HepG2 (cell line): Measurements from ENCODE around the gene ACP1. TPM values are rescaled to one million over a fixed set of nuclear protein-coding genes. Genes with fewer than 3 reads are reported as not detected.
A peak's percentile ranks its signal among the peaks of the same experiment; 100 is the strongest.

Source experiments
- ATF1 ChIP-seq: IDR thresholded peaks from 2 replicates; pipeline ENCODE4 v1.6.1; 2016; ENCODE audit warnings: mild to moderate bottlenecking, control low read depth
- CBX2 ChIP-seq, 2 experiments: fragments of 200-600 bp in 1 of 2; sonication (generic); formaldehyde crosslinking in 1 of 2; IDR thresholded peaks; 2 replicates each; pipeline versions ENCODE4 v1.7.0 to v1.8.1; 2018 to 2022; ENCODE audit warnings: low read depth in 2 of 2, low read length in 1 of 2, mild to moderate bottlenecking in 1 of 2, missing genetic modification reagents in 1 of 2
- EEA1 ChIP-seq: sonication (generic); formaldehyde crosslinking; IDR thresholded peaks from 2 replicates; pipeline ENCODE4 v1.5.1; 2020; ENCODE audit warnings: mild to moderate bottlenecking, missing genetic modification reagents, borderline replicate concordance
- FOXO1 ChIP-seq: sonication (generic); formaldehyde crosslinking; IDR thresholded peaks from 2 replicates; pipeline ENCODE4 v1.4.0; 2020; ENCODE audit warnings: missing genetic modification reagents
- HNRNPH1 ChIP-seq: fragments of 200-400 bp; formaldehyde crosslinking; optimal IDR thresholded peaks from 2 replicates; pipeline ENCODE3; 2017; ENCODE audit warnings: mild to moderate bottlenecking, low read depth, low read length
- HOXA5 ChIP-seq: sonication (generic); formaldehyde crosslinking; IDR thresholded peaks from 2 replicates; pipeline ENCODE4 v1.4.0; 2020; ENCODE audit warnings: missing genetic modification reagents
- MBNL3 ChIP-seq: fragments of 250-450 bp; sonication (Bioruptor Pico); conservative IDR thresholded peaks from 2 replicates; pipeline ENCODE4 v1.8.0; 2022; ENCODE audit warnings: mild to moderate bottlenecking, inconsistent platforms
- PAF1 ChIP-seq: IDR thresholded peaks from 2 replicates; pipeline ENCODE4 v1.6.1; 2016; ENCODE audit warnings: missing genetic modification reagents, missing compliant biosample characterization
- RBM39 ChIP-seq: fragments of 200-400 bp; formaldehyde crosslinking; IDR thresholded peaks from one replicate; pipeline ENCODE4 v1.6.1; 2018; ENCODE audit warnings: antibody characterized with exemption, mild to moderate bottlenecking, low read depth, low read length; ENCODE audit not compliant: poor library complexity, severe bottlenecking
- RELA ChIP-seq: sonication (generic); formaldehyde crosslinking; IDR thresholded peaks from 2 replicates; pipeline ENCODE4 v1.4.0; 2020; ENCODE audit warnings: missing genetic modification reagents
- REPIN1 ChIP-seq: sonication (generic); formaldehyde crosslinking; IDR thresholded peaks from 2 replicates; pipeline ENCODE4 v1.8.0; 2022; ENCODE audit warnings: missing genetic modification reagents, low read depth, mild to moderate bottlenecking, borderline replicate concordance
- TP53 ChIP-seq: sonication (generic); formaldehyde crosslinking; conservative IDR thresholded peaks from 2 replicates; pipeline ENCODE4 v1.4.0; 2020; ENCODE audit warnings: missing genetic modification reagents
- ZNF350 ChIP-seq: sonication (generic); formaldehyde crosslinking; IDR thresholded peaks from 2 replicates; pipeline ENCODE4 v1.4.0; 2020; ENCODE audit warnings: mild to moderate bottlenecking, low read depth, missing genetic modification reagents, borderline replicate concordance
- ZNF616 ChIP-seq: sonication (generic); formaldehyde crosslinking; IDR thresholded peaks from 2 replicates; pipeline ENCODE4 v1.5.0; 2020; ENCODE audit warnings: low read depth, mild to moderate bottlenecking, missing genetic modification reagents
- ZNF761 ChIP-seq: sonication (generic); formaldehyde crosslinking; conservative IDR thresholded peaks from 2 replicates; pipeline ENCODE4 v1.4.0; 2020; ENCODE audit warnings: mild to moderate bottlenecking, missing genetic modification reagents
- ZNF768 ChIP-seq: sonication (generic); formaldehyde crosslinking; IDR thresholded peaks from 2 replicates; pipeline ENCODE4 v1.4.0; 2020; ENCODE audit warnings: missing genetic modification reagents
- ZSCAN12 ChIP-seq: sonication (generic); formaldehyde crosslinking; IDR thresholded peaks from 2 replicates; pipeline ENCODE4 v1.9.0; 2021; ENCODE audit warnings: mild to moderate bottlenecking, missing genetic modification reagents
- polyA plus RNA-seq, 8 experiments: library from polyadenylated mRNA; depleted of rRNA in 3 of 8; stranded (reverse) in 7 of 8; unstranded in 1 of 8; fragments of >200 nt; fragmentation: Illumina TruSeq in 4 of 8; extraction: Trizol in 4 of 8; gene quantifications; 2 replicates each; pipeline versions ENCODE4 v1.2.1 to v1.2.3, GENCODE V29; 2011 to 2016; ENCODE audit warnings: low read depth in 4 of 8, missing spikeins in 1 of 8, mixed read lengths in 1 of 8; ENCODE audit not compliant: insufficient read depth in 1 of 8
- total RNA-seq, 5 experiments: library from RNA; depleted of rRNA; stranded (reverse); fragments of >200 nt; fragmentation: Illumina TruSeq; extraction: Trizol; gene quantifications; 2 replicates each; pipeline ENCODE4 v1.2.3, GENCODE V29; 2016; ENCODE audit warnings: low read depth in 1 of 5
- TF ChIP-seq, protein P1 (sequence below): IDR thresholded peaks from 2 replicates; pipeline ENCODE4 v1.6.1; 2016; ENCODE audit warnings: control low read depth
- TF ChIP-seq, protein P2 (sequence below): sonication (generic); formaldehyde crosslinking; IDR thresholded peaks from 2 replicates; pipeline ENCODE4 v1.5.1; 2020; ENCODE audit warnings: mild to moderate bottlenecking, missing genetic modification reagents
- TF ChIP-seq, protein P3 (sequence below): sonication (generic); formaldehyde crosslinking; IDR thresholded peaks from 2 replicates; pipeline ENCODE4 v1.4.0; 2020; ENCODE audit warnings: missing genetic modification reagents
- TF ChIP-seq, protein P4 (sequence below): sonication (generic); formaldehyde crosslinking; IDR thresholded peaks from 2 replicates; pipeline ENCODE4 v1.5.0; 2020; ENCODE audit warnings: missing genetic modification reagents
- TF ChIP-seq, protein P5 (sequence below): IDR thresholded peaks from 2 replicates; pipeline ENCODE4 v1.6.1; 2016; ENCODE audit warnings: mild to moderate bottlenecking, missing biosample characterization, missing genetic modification reagents

Gene ACP1
- total and polyA plus RNA-seq, 2 of the 13 experiments (the other 11 are each of a cell fraction or from before 2014, with no cell fraction given) = 246 to 348 TPM

DNA sequence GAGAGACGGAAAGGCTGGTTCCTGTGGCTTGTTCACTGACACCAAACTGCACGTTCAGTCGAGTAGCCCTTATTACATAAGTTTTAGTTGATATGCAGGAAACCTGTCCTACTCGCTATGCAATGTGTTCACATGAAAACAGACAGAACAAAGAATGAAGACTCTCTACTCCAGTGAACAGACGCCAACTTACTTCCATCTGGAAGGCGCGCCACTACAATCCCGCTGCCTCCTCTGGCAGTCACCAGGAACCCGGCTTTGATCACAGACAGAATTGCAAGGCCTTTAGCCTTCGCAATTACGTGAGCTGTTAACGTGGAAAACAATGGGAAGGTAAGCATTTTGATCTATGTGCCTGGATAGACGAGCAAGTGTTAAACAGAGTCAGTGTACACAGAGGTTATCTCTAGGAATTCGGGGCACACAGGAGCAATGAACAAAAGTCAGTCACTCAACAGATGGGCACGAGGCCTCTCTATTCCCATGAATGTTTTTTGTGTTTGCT is 15.2 kb upstream of the ACP1 start (continued):
- TF ChIP-seq, protein P1, sequence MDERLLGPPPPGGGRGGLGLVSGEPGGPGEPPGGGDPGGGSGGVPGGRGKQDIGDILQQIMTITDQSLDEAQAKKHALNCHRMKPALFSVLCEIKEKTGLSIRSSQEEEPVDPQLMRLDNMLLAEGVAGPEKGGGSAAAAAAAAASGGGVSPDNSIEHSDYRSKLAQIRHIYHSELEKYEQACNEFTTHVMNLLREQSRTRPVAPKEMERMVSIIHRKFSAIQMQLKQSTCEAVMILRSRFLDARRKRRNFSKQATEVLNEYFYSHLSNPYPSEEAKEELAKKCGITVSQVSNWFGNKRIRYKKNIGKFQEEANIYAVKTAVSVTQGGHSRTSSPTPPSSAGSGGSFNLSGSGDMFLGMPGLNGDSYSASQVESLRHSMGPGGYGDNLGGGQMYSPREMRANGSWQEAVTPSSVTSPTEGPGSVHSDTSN (CRISPR knock-in tag) = no peak
- TF ChIP-seq, protein P2, sequence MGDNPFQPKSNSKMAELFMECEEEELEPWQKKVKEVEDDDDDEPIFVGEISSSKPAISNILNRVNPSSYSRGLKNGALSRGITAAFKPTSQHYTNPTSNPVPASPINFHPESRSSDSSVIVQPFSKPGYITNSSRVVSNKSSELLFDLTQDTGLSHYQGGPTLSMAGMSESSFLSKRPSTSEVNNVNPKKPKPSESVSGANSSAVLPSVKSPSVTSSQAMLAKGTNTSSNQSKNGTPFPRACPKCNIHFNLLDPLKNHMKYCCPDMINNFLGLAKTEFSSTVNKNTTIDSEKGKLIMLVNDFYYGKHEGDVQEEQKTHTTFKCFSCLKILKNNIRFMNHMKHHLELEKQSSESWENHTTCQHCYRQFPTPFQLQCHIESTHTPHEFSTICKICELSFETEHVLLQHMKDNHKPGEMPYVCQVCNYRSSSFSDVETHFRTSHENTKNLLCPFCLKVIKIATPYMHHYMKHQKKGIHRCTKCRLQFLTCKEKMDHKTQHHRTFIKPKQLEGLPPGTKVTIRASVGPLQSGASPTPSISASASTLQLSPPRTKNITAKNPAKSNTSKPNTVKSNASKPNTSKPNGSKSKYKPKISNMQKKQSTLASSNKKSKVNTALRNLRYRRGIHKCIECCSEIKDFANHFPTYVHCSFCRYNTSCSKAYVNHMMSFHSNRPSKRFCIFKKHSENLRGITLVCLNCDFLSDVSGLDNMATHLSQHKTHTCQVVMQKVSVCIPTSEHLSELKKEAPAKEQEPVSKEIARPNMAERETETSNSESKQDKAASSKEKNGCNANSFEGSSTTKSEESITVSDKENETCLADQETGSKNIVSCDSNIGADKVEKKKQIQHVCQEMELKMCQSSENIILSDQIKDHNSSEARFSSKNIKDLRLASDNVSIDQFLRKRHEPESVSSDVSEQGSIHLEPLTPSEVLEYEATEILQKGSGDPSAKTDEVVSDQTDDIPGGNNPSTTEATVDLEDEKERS (CRISPR knock-in tag) = peak; percentile 93; the same call in 1 of the 2 replicates
- TF ChIP-seq HNRNPH1 (no peak), RBM39 (no peak), RELA (CRISPR knock-in tag) (no peak), FOXO1 (CRISPR knock-in tag) (peak; percentile 97), HOXA5 (CRISPR knock-in tag) (peak; percentile 91; the same call in 1 of the 2 replicates), ZSCAN12 (0 out of 2 replicates have a peak, but pooled peaks have one; percentile 42), ZNF761 (CRISPR knock-in tag) (peak; percentile 88), ZNF616 (CRISPR knock-in tag) (no peak), PAF1 (CRISPR knock-in tag) (no peak), TP53 (CRISPR knock-in tag) (no peak), CBX2 (IDR thresholded peaks at IDR 0.05; ENCODE audit: low read depth, low read length) (no peak), CBX2 (CRISPR knock-in tag; IDR thresholded peaks at IDR 0.05; ENCODE audit: low read depth) (no peak), ATF1 (peak; percentile 59), REPIN1 (CRISPR knock-in tag) (peak; percentile 91), EEA1 (CRISPR knock-in tag) (no peak), ZNF350 (CRISPR knock-in tag) (peak; percentile 58; the same call in 1 of the 2 replicates), ZNF768 (CRISPR knock-in tag) (no peak), MBNL3 (CRISPR knock-in tag) (no peak)
- TF ChIP-seq, protein P3, sequence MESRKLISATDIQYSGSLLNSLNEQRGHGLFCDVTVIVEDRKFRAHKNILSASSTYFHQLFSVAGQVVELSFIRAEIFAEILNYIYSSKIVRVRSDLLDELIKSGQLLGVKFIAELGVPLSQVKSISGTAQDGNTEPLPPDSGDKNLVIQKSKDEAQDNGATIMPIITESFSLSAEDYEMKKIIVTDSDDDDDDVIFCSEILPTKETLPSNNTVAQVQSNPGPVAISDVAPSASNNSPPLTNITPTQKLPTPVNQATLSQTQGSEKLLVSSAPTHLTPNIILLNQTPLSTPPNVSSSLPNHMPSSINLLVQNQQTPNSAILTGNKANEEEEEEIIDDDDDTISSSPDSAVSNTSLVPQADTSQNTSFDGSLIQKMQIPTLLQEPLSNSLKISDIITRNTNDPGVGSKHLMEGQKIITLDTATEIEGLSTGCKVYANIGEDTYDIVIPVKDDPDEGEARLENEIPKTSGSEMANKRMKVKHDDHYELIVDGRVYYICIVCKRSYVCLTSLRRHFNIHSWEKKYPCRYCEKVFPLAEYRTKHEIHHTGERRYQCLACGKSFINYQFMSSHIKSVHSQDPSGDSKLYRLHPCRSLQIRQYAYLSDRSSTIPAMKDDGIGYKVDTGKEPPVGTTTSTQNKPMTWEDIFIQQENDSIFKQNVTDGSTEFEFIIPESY (CRISPR knock-in tag) = peak; percentile 67; the same call in 1 of the 2 replicates
- TF ChIP-seq, protein P4, sequence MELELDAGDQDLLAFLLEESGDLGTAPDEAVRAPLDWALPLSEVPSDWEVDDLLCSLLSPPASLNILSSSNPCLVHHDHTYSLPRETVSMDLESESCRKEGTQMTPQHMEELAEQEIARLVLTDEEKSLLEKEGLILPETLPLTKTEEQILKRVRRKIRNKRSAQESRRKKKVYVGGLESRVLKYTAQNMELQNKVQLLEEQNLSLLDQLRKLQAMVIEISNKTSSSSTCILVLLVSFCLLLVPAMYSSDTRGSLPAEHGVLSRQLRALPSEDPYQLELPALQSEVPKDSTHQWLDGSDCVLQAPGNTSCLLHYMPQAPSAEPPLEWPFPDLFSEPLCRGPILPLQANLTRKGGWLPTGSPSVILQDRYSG = no peak
- TF ChIP-seq, protein P5, sequence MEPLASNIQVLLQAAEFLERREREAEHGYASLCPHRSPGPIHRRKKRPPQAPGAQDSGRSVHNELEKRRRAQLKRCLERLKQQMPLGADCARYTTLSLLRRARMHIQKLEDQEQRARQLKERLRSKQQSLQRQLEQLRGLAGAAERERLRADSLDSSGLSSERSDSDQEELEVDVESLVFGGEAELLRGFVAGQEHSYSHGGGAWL = no peak
